Measurements from ENCODE around the gene GLOD5.
A peak's percentile ranks its signal among the peaks of the same experiment; 100 is the strongest.

GLOD5 gene

DNA sequence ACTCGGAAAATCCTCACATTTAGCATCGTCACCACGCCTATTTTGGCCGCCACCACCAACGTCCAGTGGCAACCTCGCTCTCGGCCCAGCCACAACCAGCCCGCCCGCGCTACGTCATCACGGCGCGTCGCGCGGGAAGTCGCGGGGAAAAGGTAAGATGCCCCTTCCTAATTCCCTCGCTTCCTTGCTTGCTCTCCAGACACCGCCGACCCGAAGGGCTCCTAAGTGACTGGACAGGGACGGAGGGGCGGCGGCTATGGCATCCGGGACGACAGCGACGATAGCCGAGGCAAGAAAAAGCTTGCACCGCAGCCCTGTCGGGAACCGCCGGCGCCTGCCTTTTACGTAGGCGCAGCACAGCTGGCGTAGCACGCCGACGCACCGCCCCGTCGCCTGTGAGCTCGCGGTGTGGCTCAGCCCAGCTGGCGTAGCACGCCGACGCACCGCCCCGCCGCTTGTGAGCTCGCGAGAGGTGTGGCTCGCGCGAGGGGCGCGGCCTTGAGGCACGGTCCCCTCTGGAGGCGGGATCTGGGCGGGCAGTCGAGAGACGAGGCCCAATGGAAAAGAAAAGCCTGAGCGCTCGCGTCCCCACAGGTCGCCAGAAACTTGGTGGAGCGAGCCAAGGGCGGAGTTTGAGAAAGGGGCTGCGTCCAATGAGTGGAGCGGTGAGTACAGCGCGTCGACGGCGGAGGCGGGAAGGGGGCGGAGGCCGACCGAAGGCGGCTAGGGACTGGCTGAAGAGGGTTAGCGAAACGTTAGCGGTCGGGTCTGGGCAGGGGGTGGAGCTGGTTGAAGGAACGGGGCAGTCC is 39.9 kb downstream of the GLOD5 start, which contains the start of gene HDAC6:
TSS of gene HDAC6 (plus strand) at position 788 of the 809 bp plus-strand sequence. CDS start 626 bp downstream, outside the sequence.
- peak within 1 kb of the TSS; percentile 74 for H3K4me3 ChIP-seq (ENCODE audit: low read length)
- TF ChIP-seq, protein P1, sequence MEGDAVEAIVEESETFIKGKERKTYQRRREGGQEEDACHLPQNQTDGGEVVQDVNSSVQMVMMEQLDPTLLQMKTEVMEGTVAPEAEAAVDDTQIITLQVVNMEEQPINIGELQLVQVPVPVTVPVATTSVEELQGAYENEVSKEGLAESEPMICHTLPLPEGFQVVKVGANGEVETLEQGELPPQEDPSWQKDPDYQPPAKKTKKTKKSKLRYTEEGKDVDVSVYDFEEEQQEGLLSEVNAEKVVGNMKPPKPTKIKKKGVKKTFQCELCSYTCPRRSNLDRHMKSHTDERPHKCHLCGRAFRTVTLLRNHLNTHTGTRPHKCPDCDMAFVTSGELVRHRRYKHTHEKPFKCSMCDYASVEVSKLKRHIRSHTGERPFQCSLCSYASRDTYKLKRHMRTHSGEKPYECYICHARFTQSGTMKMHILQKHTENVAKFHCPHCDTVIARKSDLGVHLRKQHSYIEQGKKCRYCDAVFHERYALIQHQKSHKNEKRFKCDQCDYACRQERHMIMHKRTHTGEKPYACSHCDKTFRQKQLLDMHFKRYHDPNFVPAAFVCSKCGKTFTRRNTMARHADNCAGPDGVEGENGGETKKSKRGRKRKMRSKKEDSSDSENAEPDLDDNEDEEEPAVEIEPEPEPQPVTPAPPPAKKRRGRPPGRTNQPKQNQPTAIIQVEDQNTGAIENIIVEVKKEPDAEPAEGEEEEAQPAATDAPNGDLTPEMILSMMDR (conservative IDR thresholded peaks at IDR 0.05; ENCODE audit: low read depth, low read length) = no peak
- peak; percentile 91 for DNase-seq (ENCODE audit: low read depth)

DNA sequence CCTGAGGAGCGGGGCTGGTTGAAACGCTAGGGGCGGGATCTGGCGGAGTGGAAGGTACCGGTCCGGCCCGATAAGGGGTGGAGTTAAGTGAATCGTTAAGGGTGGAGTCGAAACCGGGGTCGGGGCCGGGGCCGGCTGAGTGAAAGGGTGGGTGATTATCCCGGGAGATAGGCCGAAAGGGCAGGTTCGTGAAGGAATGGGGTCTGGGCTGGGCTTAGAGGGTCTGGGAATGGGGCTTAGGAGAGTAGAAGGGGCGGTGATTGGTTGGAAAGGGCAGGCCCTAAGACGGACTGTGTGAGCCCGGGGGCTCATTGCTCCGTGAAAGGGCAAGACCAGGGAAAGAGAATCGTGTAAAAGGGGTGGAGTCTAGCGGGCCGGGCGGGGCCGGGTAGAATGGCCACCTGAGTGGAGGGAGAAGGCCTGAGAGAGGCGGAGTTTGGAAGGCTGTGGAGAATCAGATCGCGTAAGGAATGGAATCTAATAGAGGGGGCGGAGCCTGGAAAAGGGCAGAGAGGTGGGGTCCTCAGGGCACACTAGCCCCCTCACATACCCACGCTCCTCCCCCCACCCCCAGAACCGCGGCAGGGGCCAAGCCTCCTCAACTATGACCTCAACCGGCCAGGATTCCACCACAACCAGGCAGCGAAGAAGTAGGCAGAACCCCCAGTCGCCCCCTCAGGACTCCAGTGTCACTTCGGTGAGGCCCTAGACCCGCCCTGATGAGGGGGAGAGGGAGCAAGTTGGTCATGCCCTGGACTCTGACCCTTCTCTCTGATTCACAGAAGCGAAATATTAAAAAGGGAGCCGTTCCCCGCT is 40.8 kb downstream of the GLOD5 start:
- H3K4me3 ChIP-seq (ENCODE audit: low read length) = peak overlapping the region; percentile 74
- peak; percentile 55 for DNase-seq (ENCODE audit: low read depth)
- TF ChIP-seq, protein P1 (conservative IDR thresholded peaks at IDR 0.05; ENCODE audit: low read depth, low read length) = no peak

- peak overlapping the region; percentile 74 for H3K4me3 ChIP-seq (ENCODE audit: low read length)
- DNase-seq (ENCODE audit: low read depth) = no peak
- TF ChIP-seq, protein P1 (conservative IDR thresholded peaks at IDR 0.05; ENCODE audit: low read depth, low read length) = no peak
Observed at GRCh38 chrX:48802905-48803200, 41.3 kb downstream of the GLOD5 start.

- TF ChIP-seq, protein P1 (conservative IDR thresholded peaks at IDR 0.05; ENCODE audit: low read depth, low read length) = no peak
- H3K4me3 ChIP-seq (ENCODE audit: low read length) = no peak overlapping the region
- no peak for DNase-seq (ENCODE audit: low read depth)
Observed at GRCh38 chrX:48806081-48806480, 44.5 kb downstream of the GLOD5 start.

GRCh38 chrX:48813644-48814043 is 52.1 kb downstream of the GLOD5 start:
- TF ChIP-seq, protein P1 (conservative IDR thresholded peaks at IDR 0.05; ENCODE audit: low read depth, low read length) = no peak

GRCh38 chrX:48814722-48815121 is 53.2 kb downstream of the GLOD5 start:
- TF ChIP-seq, protein P1 (conservative IDR thresholded peaks at IDR 0.05; ENCODE audit: low read depth, low read length) = no peak
- DNase-seq (ENCODE audit: low read depth) = no peak
- H3K4me3 ChIP-seq (ENCODE audit: low read length) = no peak overlapping the region

More at GRCh38 chrX:48813644-48814043, 52.1 kb downstream of the GLOD5 start:
- no peak overlapping the region for H3K4me3 ChIP-seq (ENCODE audit: low read length)
- DNase-seq (ENCODE audit: low read depth) = no peak

Data from retinal pigment epithelial cell (primary cell).